Breast epithelium (tissue), 4 donors: ENCODE results near the gene IPO9. TPM values are rescaled to one million over a fixed set of nuclear protein-coding genes. Genes with fewer than 3 reads are reported as not detected.

Experiments
- DNase-seq, 2 donors: peaks; one replicate each; pipeline ENCODE4 v3.0.0-alpha.2; 2019; ENCODE audit warnings: low spot score in 2 of 2
- H3K27ac ChIP-seq, 2 donors: fragments of 200-600 bp; sonication (generic) in 1 of 2; one replicate each; pipeline ENCODE4 v1.5.1; 2016 to 2019; ENCODE audit warnings: mild to moderate bottlenecking in 1 of 2
- H3K27me3 ChIP-seq, 2 donors: fragments of 200-600 bp; sonication (generic) in 1 of 2; one replicate each; pipeline versions ENCODE4 v1.5.1 to v1.6.0; 2017 to 2019; ENCODE audit warnings: control low read depth in 1 of 2, mild to moderate bottlenecking in 1 of 2
- H3K36me3 ChIP-seq: fragments of 200-600 bp; one replicate; pipeline ENCODE4 v1.5.1; 2019
- H3K4me1 ChIP-seq, 2 donors: fragments of 200-600 bp; sonication (generic); one replicate each; pipeline ENCODE4 v1.5.1; 2016 to 2019; ENCODE audit warnings: control low read depth in 1 of 2
- H3K4me3 ChIP-seq, 3 donors: fragments of 200-600 bp; sonication (generic); 1 replicate in 2 of 3; 2 replicates in 1 of 3; pipeline ENCODE4 v1.5.1; 2016 to 2019; ENCODE audit warnings: mild to moderate bottlenecking in 3 of 3, moderate library complexity in 2 of 3
- H3K9me3 ChIP-seq, 2 donors: fragments of 200-600 bp; sonication (generic) in 1 of 2; one replicate each; pipeline ENCODE4 v1.5.1; 2016 to 2019; ENCODE audit warnings: control low read depth in 1 of 2
- POLR2A ChIP-seq: fragments of 450-650 bp; IDR thresholded peaks from one replicate; pipeline ENCODE4 v1.6.1; 2016; ENCODE audit warnings: antibody characterized with exemption, mild to moderate bottlenecking, moderate library complexity
- POLR2AphosphoS5 ChIP-seq, 3 donors: sonication (generic); formaldehyde crosslinking; IDR thresholded peaks; one replicate each; pipeline ENCODE4 v1.6.1; 2017; ENCODE audit warnings: antibody characterized with exemption in 3 of 3
- intact Hi-C: fragments of 100-400 bp; cut with DNase I; formaldehyde crosslinking; loops from one replicate; pipeline ENCODE4 v1.15.1; 2023; ENCODE audit warnings: low total_unique reads
- total RNA-seq, 3 donors: library from RNA; depleted of rRNA; stranded (reverse); fragments of >200 nt; gene quantifications; one replicate each; pipeline ENCODE4 v1.1.0, GENCODE V29; 2016
- TF ChIP-seq, protein P1 (sequence below), 3 donors: fragments of 450-650 bp; IDR thresholded peaks; one replicate each; pipeline ENCODE4 v1.5.1; 2016 to 2017; ENCODE audit warnings: antibody characterized with exemption in 3 of 3, mild to moderate bottlenecking in 3 of 3, moderate library complexity in 3 of 3

IPO9 gene
- total RNA-seq, 3 donors from 2014 or later = 15.2 to 21.3 (median 18.1) TPM

DNA sequence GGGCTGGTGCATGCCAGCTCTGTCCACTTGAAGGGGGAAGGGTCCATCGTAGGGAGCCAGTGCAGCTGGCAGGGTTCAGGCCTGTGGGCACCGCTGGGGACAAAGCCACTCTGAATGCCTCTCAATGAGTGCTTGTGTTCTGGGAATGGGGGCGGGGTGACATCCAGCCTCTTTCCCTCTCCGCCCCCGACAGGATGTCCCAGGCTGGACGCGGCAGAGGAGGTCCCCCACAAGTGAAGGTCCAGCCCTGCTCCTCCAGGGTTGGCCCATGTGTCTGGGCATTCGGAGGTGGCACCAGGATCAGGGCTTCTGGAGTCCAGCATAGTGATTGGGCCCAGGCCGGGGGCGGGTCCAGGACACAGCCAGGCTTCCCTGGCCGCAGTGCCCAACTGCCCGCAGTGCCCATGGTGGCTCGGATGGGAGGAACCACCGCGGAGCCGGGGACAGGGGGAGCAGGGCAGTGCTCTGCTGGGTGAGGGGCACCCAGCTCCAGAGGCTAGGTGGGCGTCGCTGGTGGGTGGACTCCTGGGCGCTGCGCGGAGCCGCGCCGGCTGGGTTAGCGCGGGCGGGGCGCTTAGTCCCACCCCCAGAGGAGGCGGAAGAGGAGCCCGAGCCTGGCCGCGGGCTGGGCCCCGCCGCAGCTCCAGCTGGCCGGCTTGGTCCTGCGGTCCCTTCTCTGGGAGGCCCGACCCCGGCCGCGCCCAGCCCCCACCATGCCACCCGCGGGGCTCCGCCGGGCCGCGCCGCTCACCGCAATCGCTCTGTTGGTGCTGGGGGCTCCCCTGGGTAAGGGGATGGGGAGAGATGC, 59.5 kb downstream of the IPO9 start, which contains the start of gene SHISA4:
Gene SHISA4, plus strand, starts transcription at position 617 of the 808 bp plus-strand sequence. Its CDS starts 97 bp downstream, at position 714.
- TF ChIP-seq, protein P1, sequence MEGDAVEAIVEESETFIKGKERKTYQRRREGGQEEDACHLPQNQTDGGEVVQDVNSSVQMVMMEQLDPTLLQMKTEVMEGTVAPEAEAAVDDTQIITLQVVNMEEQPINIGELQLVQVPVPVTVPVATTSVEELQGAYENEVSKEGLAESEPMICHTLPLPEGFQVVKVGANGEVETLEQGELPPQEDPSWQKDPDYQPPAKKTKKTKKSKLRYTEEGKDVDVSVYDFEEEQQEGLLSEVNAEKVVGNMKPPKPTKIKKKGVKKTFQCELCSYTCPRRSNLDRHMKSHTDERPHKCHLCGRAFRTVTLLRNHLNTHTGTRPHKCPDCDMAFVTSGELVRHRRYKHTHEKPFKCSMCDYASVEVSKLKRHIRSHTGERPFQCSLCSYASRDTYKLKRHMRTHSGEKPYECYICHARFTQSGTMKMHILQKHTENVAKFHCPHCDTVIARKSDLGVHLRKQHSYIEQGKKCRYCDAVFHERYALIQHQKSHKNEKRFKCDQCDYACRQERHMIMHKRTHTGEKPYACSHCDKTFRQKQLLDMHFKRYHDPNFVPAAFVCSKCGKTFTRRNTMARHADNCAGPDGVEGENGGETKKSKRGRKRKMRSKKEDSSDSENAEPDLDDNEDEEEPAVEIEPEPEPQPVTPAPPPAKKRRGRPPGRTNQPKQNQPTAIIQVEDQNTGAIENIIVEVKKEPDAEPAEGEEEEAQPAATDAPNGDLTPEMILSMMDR (IDR thresholded peaks at IDR 0.05) = no peak
- peak in 1 of 3 donors; percentile 50 for TF ChIP-seq POLR2AphosphoS5 (IDR thresholded peaks at IDR 0.05)
- peak; percentile 78 to 80 for DNase-seq
- Histone ChIP-seq H3K27ac (peak within 1 kb of the TSS; percentile 60 to 65), H3K4me3 (peak within 1 kb of the TSS; percentile 63 to 97 (median 64)), H3K27me3 (no peaks in the 10 kb centered on the region), H3K9me3 (no peaks in the 10 kb centered on the region), H3K4me1 (no peaks in the 10 kb centered on the region), H3K36me3 (no peaks in the 10 kb centered on the region)
- intact Hi-C loops = no loop called here

DNA sequence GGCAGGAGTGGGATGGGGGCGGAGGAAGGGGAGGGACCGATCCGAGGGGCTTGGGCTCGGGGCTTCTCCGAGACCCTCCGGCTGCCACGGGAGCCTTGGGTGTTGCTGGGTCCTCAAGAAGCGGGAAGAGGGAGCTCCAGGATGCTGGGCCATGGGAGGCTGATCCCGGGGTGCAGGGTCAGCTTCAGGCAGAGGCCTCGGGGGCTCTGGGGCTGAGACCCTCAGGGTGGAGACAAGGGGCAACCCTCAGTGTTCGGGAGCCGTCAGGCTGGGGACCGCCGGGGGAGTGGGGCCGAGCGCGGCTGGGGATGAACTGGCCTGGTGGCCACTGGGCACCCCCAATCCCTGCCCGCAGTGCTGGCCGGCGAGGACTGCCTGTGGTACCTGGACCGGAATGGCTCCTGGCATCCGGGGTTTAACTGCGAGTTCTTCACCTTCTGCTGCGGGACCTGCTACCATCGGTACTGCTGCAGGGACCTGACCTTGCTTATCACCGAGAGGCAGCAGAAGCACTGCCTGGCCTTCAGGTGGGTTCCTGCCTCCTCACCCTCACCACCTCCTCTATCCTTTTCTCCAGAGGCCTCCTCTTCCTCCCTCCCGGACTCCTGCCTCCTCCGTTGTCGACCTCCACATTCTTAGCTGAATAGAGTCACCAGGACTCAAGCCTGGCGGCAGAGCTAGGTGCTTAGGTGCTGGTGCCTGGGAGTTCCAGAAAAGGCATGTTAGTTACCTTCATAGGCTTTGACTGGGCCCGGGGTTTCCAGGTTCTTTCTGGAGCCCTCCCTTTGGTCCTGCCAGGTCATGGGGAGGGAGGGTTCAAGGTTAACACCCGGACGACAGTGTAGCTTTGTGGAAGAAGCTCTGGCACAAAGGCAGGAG, 60.4 kb downstream of the IPO9 start:
- Histone ChIP-seq H3K9me3 (no peaks in the 10 kb centered on the region), H3K4me3 (peak overlapping the region; percentile 63 to 97 (median 64)), H3K36me3 (no peaks in the 10 kb centered on the region), H3K27ac (peak overlapping the region; percentile 60 to 65), H3K4me1 (no peaks in the 10 kb centered on the region), H3K27me3 (no peaks in the 10 kb centered on the region)
- TF ChIP-seq POLR2A (no peak), POLR2AphosphoS5 (IDR thresholded peaks at IDR 0.05) (no peak)
- TF ChIP-seq, protein P1 (IDR thresholded peaks at IDR 0.05) = no peak
- intact Hi-C loops = no loop called here
- DNase-seq = no peak

DNA sequence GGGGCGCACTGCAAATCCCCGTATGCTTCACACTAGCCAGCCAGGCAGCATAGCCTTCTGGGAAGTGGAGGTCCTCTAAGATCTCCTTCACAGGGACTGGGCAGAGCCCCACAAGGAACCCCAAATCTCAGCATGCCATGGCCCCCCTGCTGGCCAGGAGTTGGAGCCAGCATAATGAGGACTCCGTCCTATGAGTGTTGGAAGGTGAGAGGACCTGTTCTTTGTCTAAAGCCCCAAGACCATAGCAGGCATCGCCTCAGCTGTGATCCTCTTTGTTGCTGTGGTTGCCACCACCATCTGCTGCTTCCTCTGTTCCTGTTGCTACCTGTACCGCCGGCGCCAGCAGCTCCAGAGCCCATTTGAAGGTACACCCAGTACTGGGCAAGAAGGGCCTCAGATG, 61.3 kb downstream of the IPO9 start:
- Histone ChIP-seq H3K27me3 (no peaks in the 10 kb centered on the region), H3K9me3 (no peaks in the 10 kb centered on the region), H3K4me3 (no peak overlapping the region), H3K36me3 (no peaks in the 10 kb centered on the region), H3K4me1 (no peaks in the 10 kb centered on the region), H3K27ac (no peak overlapping the region)
- DNase-seq = no peak
- intact Hi-C loops = no loop called here
- TF ChIP-seq, protein P1 (IDR thresholded peaks at IDR 0.05) = no peak
- no peak for TF ChIP-seq POLR2A
- no peak for TF ChIP-seq POLR2AphosphoS5 (IDR thresholded peaks at IDR 0.05)

DNA sequence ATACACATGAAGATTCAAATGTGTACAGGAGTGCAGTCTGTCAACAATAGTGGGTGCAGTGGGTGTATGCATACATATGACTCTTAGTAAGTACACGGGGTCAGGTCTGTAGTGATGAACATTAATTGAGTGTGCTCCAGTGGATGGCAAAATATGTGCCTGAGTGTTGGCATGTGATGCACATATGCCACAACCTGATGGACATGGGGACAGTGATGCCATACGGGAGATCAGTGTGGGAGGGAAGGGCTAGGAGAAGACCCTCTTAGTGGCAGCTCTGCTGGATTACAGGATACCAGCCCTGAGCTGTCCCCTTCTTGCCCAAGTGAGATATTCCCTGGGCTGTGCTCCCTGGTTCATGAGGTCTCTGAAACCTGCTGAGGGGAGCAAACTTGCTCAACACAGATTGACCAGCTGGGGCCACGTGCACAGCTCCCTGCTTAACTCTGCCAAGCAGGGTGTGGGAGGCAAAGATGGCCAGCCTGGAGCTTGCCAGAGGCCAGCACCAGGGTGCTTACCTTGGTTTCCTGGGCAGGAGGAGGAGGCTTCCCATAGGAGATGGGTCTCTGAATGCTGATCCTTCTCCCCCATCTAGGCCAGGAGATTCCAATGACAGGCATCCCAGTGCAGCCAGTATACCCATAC, 62.0 kb downstream of the IPO9 start:
- Histone ChIP-seq H3K27me3 (no peaks in the 10 kb centered on the region), H3K4me3 (no peak overlapping the region), H3K27ac (no peak overlapping the region), H3K36me3 (no peaks in the 10 kb centered on the region), H3K9me3 (no peaks in the 10 kb centered on the region), H3K4me1 (no peaks in the 10 kb centered on the region)
- no peak for DNase-seq
- intact Hi-C loops = no loop called here
- TF ChIP-seq, protein P1 (IDR thresholded peaks at IDR 0.05) = no peak
- TF ChIP-seq POLR2A (no peak), POLR2AphosphoS5 (IDR thresholded peaks at IDR 0.05) (no peak)
